Amniotic epithelial cell (primary cell): ENCODE results near the gene ITM2A.

ENCODE experiments used
- DNase-seq: peaks from one replicate; pipeline ENCODE4 v3.0.0-alpha.2; 2010; ENCODE audit warnings: low read depth

ITM2A gene

DNA sequence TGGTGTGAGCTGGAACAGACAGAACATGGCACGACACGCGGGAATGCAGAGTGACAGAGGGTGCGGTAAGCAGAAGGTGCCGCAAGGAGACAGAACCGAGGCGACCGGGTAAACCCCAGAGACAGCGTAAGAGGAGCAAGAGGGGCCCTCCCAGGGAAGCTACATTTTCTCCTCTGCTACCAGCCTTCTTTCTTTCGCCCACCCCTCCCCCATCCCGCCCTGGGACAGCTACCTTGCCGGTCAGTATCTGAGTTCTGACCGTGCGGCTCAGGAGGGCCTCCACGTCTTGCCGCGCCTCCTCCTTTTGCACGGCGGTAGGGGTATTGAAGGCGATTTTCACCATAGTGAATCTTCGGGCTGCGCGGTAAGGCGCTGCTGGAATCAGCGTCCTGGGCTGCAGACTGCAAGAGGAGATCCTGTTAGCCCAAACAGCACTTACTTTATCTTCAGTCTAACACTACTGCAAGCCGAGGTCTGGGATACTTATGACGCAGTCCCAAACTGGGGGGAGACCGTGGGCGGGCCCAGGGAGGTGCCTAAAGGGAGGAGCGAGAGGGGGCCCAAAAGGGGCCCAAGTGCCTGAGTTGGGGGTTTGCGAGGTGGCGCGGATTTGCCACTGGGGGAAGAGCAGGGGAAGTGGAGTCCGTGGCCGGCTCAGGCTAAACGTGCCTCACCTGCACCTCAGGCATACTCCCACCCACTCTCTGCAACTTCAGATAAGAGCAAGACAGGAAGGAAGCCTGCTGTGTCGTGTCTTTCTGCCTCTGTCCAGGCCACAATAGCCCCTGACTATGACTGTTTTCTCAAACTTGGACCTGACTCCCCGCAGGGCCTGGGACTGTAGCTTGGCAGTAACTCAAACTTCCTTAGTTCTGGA, at the start of gene ITM2A:
ITM2A (minus strand) TSS at position 462 of the 877 bp plus-strand sequence; CDS start at position 343, 119 bp downstream.
- no peak for DNase-seq

DNA sequence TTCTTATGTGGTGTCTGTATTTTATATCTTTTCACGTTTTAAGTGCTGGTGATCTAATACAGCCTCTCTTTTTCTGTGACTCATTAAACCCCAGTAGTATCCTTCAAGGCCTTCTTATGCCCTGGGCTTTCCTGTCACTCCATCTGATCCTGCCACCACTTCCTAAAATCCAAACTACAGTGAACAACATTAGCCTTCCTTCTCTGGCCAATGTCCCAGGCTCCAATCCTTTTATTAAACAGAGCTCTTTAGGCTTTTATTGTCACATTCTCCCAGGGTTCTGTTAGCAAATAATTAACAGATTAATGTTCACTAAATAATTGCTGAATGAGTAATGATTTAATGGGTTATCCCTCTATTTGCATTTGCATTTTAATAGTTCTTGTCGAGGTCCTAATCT, 47.9 kb upstream of the ITM2A start:
- DNase-seq: no peak

GRCh38 chrX:79413963-79414362, 46.8 kb upstream of the ITM2A start:
- no peak for DNase-seq

GRCh38 chrX:79412972-79413371, 45.8 kb upstream of the ITM2A start:
- no peak for DNase-seq

GRCh38 chrX:79412166-79412565, 45.0 kb upstream of the ITM2A start:
- no peak for DNase-seq

DNA sequence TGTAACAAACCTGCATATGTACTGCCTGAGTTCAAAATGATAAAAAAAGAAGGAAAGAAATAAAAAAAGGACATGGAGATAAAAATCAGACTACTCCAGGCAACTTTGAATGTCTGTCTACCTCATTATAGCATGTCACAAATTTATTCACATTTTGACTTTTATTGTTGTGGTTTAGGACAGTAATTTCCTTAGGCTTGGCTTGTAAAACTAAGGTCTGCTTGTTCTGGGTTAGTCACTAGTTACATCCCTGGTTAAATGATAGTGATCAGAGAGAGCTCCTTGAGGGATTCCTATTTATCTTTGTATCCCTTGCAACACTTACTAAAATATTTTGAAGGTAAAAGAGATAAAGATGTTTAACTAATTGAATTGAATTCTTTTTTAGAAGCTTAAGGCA, 42.5 kb upstream of the ITM2A start:
- DNase-seq: no peak

- DNase-seq: no peak
Measured at GRCh38 chrX:79408623-79409322, 41.6 kb upstream of the ITM2A start.

DNA sequence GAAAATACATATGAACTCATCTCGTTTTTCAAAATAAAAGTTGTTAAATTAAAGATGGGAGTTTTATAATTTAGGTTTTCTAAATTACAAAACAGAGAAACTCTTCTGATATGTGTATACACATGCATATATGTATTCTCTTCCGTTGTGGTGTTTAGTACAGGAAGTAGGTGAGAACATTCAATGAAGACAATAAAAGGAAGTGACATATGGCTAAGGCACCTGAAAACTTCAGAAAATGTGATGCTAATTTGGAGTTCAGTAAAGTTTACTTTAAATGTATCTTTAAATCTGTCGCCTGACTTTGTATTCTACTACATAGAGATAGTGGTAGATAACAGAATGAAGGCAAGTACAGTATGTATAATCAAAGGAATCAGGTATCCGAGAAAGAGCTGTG, 33.5 kb upstream of the ITM2A start:
- no peak for DNase-seq

DNA sequence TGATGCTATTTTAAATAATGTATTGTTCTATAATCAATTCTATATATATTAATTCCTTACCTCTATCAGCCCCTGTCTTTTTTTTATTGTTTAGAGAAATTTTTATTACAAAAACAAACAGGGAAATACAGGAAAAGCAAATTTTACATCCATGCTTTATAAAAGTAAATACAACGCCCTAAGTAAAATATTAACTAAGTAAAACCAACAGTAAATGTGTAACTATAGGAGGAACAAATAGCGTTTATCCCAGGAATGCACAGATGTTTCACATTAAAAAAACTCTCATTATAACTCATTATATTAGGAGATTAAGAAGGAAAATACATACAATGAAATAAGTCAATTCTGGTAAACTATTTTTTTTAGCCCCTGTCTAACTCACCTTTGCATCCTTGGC, 8.2 kb upstream of the ITM2A start:
- no peak for DNase-seq

DNA sequence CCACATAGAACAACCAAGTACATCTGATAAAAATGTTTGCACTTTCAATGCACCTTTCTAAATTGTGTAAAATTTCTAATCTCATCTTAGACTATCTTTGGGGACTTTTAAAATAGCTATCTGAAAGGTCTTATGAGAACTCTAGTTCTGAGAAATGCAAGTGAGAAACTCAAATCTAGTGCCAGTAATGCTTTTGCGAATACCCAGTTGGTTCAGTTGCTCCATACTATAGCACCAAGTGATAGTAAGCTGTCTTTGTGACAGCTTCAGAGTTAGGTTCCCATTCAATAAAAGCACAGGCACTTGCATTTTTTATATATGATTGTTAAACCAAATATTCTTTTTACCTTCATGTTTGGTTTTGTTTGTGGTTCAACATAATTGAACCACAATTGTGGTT, 4.5 kb upstream of the ITM2A start:
- DNase-seq: no peak

DNA sequence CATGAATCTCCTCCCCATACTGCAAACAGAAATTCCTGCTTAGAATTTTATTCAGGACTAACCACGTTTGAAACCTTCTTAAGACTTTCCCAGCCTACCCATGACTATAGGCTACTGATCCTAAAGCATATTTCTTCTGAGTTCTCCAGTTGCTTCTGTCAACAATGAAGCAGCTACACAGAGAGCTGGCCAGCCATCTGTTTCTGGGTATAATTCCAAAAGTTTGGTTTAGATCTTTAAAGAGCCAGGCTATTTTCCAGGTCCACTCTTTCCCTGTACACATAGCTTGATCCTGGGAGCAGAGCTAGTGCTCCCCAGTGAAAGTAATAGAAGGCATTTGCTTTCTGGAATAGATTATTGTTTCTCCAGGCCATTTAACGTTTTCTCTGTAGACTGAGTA, 4.0 kb upstream of the ITM2A start:
- no peak for DNase-seq

GRCh38 chrX:79369871-79370270, 2.7 kb upstream of the ITM2A start:
- DNase-seq: no peak

GRCh38 chrX:79368441-79368840, 1.3 kb upstream of the ITM2A start:
- DNase-seq: no peak

GRCh38 chrX:79367907-79368306, 773 bp upstream of the ITM2A start:
- DNase-seq: no peak

- DNase-seq: no peak
Measured at GRCh38 chrX:79366556-79366872, 620 bp downstream of the ITM2A start.

DNA sequence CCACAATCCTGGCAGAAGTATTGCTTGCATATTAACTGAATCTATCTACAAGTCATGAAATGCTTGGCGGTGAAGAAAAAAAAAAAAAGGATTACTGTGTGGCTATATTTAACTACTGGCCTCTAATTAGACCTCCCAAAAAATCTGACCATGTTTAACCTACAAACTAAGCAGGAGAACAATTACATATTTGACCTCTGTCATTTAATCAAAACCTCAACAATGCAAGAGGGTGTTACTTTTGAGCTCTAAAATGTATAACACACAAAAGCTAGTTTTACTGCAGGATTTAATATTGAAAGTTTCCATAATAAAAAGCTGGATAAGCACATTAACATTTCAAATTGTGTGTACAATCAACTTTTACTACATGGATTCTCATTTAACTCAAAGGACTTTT, 1.5 kb downstream of the ITM2A start:
- no peak for DNase-seq

DNA sequence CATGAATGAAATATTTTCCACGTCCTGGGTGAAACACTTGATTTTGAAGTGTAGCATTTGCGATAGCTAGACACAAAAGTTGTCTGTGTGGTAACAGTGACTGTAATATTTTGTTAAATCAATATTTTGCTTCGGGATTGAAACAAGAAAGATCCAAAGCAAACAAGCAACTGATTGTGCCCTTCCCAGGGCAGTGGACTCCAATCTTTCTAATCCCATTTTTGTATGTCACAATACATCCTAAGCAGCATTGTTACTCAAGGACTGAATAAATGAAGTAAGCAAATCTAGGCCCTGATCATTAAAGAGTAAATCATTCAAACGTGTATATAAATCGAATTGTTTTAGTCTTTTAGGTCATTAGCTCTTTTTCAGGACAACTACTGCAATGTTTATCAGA, 2.8 kb downstream of the ITM2A start:
- no peak for DNase-seq

DNA sequence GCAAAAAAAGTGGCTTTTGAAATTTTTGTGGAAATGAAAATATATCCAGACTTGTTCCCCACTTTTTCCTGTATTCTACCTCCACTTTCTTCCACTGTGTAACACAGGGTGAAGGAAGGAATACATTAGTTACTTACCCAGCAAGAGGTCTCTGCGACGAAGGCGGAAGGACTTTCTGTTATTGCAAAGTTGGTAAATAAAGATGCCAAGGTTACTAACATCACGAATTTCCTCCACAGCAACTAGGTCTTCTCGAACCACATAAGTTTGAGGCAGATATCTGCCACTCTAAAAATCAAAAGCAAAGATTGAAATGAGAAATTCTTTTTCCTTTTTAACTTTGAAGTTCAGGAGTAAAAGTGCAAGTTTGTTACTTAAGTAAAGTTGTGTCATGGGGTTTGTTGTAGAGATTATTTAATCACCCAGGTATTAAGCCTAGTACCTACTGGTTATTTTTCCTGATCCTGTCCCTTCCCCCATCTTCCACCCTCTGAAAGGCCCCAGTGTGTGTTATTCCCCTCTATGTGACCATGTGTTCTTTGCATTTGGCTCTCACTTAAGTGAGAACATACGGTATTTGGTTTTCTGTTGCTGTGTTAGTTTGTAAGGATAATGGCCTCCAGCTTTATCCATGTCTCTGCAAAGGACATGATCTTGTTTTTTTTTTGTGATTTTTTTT, 5.8 kb downstream of the ITM2A start:
- DNase-seq: no peak

GRCh38 chrX:79336869-79337815, 30.0 kb downstream of the ITM2A start:
- DNase-seq: no peak

DNA sequence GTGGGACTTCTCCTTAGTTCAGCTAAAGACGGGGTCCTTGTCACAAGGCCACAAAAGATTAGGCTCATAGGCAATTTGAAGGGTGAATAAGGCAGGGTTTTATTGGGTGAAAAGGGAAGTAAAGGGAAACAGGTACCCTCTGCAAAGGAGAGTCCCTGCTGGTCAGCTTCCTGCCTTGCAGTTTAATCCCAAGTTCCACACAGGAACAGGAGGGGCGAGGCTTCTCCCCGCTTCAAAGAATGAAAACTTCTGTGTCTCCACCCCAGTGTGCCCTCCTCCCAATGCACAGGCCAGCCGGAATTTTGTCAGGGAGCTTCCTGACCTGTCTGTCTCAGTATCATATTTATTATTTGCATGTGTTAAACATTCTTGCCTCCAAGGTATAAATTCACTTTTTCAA, 37.1 kb downstream of the ITM2A start:
- no peak for DNase-seq

- DNase-seq: no peak
Measured at GRCh38 chrX:79325263-79325958, 41.7 kb downstream of the ITM2A start.
